Spleen (tissue), 7 donors: ENCODE results near the gene MARCHF2.

Experiments
- CTCF ChIP-seq, 11 experiments: fragments of 200-600 bp in 7 of 11; fragments of 450-650 bp in 4 of 11; sonication (generic) in 4 of 11; IDR thresholded peaks in 8 of 11; conservative IDR thresholded peaks in 3 of 11; 1 replicate in 7 of 11; 2 replicates in 4 of 11; pipeline versions ENCODE4 v1.4.0 to v1.8.0; 2016 to 2021; ENCODE audit warnings: antibody characterized with exemption in 11 of 11, inconsistent platforms in 4 of 11, mild to moderate bottlenecking in 1 of 11
- POLR2AphosphoS5 ChIP-seq, 3 donors: sonication (generic); formaldehyde crosslinking; IDR thresholded peaks; one replicate each; pipeline ENCODE4 v1.5.1; 2017; ENCODE audit warnings: antibody characterized with exemption in 3 of 3
- donor health status: DM: no; HTN: no; CAD: no; lungs with moderate emphysema.
- donor health status: DM: no; HTN: no; CAD: no.
- donor health status: DM: no; HTN: no; CAD: no.

DNA sequence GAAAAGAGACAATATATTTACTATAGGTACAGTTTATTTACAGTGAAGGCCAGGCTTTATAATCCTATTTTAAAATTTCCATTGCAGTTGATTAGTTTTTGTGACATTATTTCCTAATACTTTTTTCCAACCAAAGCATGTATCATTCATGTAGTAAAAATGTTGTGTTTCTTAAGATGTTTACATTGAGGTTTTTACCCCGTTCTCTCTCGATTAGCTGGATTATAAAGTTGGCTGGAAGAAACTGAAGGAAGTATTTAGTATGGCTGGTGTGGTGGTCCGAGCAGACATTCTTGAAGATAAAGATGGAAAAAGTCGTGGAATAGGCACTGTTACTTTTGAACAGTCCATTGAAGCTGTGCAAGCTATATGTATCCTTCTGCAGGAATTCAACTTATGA, 52.9 kb downstream of the MARCHF2 start:
- TF ChIP-seq POLR2AphosphoS5 (IDR thresholded peaks at IDR 0.05): no peak
- no peak for TF ChIP-seq CTCF (IDR thresholded peaks at IDR 0.05 in 8 of 11, conservative IDR thresholded peaks at IDR 0.05 in 3 of 11)
